GM18511 (cell line): ENCODE data around the gene DUSP10.

Experiments used
- ATAC-seq: cut with Tn5 transposase; IDR thresholded peaks from one replicate; pipeline ENCODE4 v1.9.1; 2021; ENCODE audit warnings: mild to moderate bottlenecking, moderate library complexity; ENCODE audit not compliant: unreplicated experiment

Gene DUSP10

GRCh38 chr1:221735999-221736398 is 5.9 kb downstream of the DUSP10 start:
- no peak for ATAC-seq

DNA sequence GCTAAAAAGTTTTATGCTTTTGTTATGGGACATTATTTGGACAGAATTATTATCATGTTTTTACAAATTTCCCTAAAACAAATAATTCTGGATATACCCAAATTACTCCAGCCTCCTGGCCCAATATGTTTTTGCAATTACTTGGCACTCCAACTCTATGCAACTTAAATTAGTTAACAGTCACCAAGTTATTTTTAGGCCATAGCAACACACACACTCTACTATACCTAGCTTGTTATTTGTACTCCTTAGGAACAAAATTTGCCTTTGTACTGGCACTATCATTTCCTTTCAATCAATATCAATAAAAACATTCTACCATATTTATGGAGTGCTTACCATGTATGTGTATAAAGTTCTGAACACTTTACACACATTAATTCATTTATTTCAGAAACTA is 7.7 kb downstream of the DUSP10 start:
- no peak for ATAC-seq

DNA sequence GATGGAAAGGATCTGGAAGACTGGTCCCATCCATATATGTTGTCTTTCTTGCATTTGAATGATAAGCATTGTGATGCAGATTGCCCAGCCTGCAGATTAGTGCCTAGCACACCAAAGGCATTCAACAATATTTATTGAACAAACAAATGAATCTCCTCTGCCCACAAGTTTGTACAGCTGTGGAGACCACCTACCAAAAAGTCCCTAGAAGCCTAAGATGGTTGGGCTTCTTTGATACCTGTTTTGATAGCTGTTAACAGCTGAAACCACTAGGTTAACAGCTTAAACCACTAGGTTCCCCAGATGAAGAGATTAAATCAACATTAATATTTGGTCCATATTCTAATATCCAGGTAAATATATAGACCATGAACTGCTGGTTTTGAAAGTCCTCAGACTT is 9.8 kb downstream of the DUSP10 start:
- ATAC-seq, result no peak

DNA sequence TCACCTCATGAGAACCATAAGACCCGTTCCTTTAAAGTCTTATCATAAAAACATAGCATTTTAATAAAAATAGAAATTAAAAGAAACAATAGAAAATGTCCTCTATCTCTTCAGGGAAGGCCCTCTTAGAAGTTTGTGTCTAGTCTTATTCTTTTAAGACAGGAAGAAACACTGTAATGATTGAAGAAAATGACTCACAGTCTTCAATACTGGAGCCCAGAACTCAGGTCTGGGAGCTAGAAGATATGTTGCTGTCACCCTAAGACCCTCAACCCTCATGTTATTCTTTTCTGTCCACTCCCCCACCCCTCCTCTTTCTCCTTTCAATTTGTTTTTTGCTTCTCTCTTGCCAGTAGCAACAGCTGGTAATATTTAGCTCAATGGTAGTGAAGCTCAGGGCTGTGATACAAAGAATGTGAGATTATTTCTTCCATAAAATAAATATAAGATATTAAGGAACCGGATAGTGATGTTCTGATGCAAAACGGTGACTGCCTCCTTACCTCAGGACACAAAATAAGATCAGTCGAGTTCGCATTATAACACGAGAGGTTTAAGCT is 12.0 kb downstream of the DUSP10 start:
- ATAC-seq, result no peak

- no peak for ATAC-seq
Observed at GRCh38 chr1:221728037-221728505, 13.8 kb downstream of the DUSP10 start.

DNA sequence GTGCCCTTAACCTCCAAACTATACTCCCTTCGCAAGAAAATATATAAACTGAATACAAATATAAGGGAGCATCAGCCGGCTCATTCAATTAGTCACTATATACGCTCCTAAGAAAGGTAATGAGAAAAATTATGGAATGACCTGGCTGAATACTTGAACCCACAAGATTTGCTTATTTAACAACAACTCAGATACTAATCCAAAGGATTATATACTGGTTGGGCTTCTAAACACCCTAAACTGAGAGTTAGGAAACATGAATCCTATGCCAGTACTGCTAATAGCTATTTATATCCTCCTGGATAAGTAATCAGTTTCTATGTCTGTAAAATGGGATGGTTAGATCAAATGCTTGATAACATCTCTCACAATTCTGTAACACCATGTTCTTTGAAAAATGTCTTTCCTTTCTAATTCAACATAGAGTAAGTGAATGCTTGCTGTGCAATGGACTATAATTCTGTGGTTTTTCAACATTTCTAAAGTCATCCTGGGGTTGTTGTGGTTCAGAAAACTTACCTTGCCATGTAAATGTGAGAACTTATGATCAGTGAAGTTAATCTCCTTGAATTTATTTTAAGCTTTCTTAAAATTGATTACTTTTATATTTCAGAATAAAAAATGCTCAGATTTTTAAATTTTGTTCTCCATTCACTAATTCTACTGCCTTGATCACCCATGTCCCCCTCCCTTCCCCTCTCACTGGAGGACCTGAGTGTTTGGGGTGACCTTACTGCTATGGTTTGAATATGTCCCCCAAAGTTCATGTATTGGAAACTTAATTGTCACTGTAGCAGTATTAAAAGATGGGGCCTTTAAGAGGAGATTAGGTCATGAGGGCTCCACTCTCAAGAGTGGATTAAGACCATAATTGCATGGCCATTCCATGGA is 14.5 kb downstream of the DUSP10 start:
- no peak for ATAC-seq

DNA sequence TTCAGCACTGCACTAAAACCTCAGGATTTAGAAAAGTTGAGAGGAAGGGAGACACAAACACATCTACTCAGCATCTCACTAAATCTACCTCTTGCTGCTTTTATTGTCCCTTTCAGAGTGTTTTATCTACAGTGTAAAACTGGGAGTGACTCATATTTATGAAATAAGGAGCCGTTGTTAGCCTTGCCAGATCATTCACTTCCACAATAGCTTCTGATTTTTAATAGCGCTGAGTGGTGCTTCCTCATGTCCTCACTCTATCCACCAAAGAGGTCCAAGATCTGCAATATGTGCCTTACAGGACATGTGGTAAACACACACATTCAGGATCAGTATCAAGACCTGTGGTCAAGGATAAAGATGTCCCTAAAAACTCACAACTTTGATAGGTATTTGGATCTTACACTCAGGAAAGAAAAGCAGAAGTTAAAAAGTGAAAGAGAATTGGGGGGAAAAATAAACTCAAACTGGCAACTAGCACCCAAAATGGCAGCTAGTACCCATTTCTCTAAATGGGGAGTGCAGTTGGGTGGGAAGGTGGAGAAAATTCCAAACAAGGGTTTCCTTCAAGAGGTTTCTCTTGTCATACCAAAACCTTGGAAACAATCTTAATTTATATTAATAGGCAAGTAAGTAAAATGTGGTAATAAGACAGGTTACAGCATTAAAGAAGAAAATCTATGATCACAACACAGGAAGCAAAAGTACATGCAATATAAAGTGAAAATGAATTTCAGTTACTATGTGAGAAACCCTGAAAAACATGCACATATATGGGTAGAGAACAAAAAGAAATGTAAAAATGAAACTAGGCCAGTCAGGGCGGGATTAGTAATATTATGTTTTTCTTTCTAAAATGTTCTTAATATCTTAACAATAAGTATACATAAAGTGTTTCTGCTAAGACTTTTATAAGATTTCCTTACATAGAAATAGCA is 15.9 kb downstream of the DUSP10 start:
- peak; percentile 65 for ATAC-seq

DNA sequence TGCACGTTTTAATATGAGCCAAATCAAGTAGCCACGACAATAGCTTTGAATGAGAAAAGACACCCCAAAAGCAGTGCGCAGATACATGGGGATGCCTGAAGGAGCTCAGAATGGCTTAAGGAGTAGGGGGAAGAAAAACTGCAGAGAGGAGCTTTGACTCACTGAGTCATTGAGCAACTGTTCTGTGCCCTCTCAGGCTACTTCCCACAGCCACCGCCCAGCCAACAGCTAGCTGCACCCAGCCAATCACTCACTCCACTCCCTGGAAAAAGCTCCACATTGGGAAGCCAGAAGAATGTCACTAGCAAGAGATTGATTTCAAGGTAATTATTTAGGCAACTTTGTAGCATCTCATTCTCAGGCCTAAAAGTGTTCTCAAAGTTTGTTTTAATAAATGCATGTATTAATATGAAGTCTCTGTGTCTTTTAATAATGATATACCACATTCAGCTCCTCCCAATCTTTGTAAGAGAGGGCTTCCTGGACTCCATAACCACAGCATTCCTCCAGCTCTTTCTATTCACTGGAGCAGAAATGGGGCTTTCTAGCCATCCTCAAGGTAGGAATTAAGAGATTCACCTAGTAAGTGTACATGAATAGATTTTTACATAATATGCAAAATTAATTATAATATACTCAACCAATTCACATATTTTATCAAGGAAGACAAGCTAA is 16.8 kb downstream of the DUSP10 start:
- no peak for ATAC-seq

- no peak for ATAC-seq
Observed at GRCh38 chr1:221723848-221724236, 18.0 kb downstream of the DUSP10 start.

DNA sequence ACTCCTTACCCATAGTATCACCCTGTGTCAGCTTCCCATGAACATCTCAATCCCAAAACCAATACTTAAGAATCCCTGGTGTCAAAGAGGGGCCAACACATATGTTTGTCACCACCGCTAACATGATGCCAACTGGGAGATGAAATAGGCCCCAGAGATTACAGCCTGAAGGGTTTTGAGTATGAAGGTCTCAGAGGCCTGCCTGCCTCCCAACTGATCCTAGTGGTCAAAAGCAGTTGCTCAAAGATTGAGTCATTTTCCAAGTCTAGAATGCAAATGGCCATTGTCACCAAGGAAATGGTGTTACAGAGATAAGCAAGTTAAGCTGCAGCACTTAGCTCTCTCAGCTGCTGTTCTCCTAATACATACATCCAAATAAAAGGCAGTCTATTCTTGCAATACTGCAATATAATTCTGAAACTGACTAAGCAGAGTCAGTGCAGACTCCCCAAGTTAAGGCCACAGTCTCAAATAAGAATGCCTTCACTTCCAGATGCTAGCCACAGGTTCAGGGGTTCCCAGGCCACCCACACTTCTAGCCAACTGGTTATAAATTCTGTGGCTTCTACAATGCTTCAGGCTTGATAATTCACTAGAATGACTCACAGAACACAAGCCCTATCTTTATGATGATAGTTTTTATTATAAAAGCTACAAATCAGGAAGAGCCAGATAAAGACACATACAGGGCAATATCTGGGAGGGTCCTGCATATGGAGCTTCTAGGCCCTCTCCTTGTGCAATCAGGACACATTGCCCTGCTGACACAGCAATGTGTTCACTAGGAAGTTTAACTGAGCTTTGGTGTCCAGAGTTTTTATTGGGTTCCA is 18.7 kb downstream of the DUSP10 start:
- ATAC-seq, result peak; percentile 33

DNA sequence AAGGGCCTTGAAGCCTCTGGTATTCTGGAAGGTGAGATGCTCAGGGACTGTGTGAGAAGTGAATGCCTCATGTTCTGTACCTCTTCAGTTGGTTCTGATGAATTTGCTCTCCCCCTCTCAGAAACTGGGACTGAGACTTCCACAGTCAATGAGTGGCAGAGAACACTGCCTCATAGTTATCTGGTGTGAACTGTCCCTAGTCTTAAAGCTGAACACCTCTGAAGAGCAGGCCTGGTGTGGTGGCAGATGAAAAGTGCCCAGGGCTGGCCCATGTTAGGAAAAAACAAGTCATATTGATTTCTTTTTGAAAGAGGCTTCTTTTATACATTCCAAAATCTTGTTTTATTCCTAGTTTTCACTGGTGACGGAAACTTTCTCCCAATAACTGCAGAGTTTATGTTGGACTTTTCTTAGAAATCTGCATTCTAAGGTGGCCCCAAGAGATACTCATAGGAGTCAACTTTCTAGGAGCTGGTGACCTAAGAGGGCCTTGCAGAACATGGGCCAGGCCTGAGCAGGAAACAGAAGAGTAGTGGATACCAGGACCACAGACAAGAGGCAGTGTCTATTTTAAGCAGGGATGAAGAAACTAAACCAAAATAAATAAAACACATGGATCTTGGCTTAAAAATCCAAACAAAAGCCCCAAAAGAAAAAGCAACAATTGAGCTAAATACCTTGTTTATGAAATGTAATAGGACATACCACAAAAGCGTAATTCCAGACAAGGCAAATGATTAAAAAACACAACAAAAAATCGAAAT is 19.5 kb downstream of the DUSP10 start:
- no peak for ATAC-seq

DNA sequence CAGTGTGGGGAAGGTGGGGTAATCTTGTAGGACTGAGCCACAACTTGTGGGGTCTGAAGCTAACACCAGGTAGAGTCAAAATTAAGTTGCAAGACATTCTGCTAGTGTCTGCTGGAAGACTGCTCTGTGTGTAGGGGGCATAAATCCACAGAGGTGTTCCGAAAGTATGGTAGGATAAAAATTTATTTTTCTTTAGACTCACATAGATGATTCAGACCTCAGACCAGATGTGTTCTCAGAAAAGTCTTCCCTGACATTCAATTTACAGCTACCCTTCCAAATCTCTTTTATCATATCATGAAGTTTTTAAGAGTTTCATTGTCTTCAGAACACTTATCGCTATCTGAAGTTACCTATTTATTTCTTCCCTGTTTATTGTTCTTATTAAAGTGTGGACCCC is 21.3 kb downstream of the DUSP10 start:
- ATAC-seq, result no peak

DNA sequence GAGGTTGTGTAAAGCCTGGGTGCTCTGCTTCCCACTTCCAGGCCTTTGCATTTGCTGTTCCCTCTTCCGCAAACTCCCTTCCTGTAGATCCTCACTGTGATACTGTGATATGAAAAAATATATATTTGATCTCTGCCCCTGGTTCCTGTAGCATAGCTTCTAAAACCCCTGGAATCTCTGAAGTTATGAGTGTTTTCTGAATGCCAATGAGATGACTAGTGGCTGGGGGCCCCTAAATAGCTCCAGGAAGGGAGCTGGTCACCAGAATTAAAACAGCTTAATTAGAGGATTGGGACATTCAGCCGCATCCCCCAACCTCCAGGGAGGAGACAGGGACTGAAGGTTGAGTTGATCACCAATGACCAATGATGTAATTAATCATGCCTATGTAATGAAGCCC is 21.9 kb downstream of the DUSP10 start:
- no peak for ATAC-seq

DNA sequence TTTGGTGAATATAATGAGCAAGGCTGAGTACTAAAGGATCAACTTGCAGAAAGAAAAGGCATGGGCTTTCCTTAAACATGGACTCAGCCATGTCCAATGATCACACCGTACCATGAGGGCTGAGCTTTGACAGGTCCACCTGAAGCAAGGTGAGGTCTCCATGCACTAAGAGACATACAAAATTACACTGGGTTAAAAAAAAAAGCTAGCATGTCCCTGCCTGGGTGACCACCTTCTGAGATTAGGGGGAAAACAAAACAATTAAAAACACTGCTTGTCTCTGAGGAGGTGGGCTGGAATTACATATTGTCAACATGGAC is 22.7 kb downstream of the DUSP10 start:
- ATAC-seq, result no peak

- ATAC-seq, result no peak
Observed at GRCh38 chr1:221718381-221719277, 23.3 kb downstream of the DUSP10 start.

- ATAC-seq, result no peak
Observed at GRCh38 chr1:221717485-221717853, 24.4 kb downstream of the DUSP10 start.

DNA sequence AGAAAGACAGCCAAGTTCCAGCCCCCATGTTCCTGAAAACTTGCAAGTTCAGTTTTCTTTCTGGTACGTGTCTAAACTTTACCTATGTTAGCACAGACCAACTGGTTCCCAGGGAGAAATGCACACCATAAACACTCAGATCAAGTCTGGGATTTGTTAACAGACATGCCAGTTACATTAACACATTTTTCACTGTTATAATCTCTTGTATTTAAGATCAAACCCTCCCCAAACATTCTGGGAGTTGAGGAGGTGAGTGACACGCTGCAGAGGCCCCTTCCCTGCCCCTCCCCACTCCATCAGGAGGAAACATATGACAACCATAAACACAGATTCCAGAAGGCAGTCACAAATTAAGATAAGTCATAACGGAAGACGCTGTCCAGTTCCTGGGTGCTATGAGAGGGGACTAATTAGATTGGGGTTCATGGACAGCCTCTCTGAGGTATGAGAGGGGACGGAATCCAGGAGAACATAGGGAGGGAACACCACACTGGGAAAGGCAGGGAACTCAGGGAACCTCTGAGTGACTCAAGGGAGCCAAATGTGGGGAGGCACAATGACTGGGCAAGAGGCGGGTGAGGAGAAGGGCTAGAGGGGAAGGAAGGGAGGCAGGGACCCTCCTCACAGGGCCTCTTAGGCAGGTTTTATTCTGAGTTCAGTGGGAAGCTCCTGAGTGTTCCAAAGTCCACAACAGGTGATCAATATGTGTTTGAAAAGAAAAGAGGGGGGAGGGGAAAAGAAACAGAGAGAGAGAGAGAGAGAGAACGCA is 25.0 kb downstream of the DUSP10 start:
- no peak for ATAC-seq
